ENCODE measurements around the gene ZMIZ1. TPM values are rescaled to one million over a fixed set of nuclear protein-coding genes. Genes with fewer than 3 reads are reported as not detected.

The ZMIZ1 gene
- polyA plus RNA-seq, 3 donors, result 3.3 to 64.6 (median 8.9) TPM

DNA sequence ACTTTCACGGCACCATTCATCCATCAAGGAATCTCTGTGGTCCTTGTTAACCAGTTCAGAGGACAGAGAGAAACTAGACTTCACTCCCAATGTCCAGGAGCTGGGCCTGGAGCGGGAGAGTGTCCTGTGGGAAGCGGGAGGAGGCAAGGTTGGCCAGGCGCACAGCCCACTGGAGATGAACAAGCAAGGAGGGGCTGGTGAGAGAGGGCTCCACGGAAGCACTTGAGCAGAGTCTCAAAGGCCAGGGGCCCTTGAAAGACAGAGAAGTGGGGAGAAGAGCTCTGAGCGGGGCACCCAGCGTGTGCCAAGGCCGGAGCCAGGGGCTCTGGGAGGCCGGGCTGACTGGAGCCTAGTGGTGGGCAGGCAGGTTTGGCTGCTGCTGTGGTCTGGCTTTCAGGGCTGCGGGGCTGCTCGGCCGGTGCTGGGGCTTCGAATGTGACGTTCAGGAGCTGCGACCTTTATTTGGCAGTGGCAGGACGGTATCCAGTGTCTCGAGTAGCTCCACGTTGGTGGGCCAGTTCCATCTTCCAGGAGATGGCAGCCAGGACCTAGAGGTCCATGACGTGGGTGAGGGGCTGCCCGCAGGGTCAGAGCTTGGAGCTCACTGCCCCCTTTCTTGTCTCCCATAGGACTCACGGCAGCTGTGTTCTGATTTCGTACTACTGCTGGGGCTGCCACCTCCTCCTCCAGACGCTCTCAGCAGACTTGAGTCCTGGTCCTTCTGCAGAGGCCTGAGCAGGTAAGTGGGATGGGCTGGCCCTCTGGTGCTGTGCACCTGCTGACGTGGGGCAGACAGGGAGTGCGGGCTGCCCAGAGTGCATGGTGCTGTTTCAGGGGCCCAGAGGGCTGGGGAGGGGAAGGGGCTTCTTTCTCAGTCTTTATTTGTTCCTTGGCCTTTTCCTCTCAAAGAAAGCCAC is 49.8 kb downstream of the ZMIZ1 start:
- no peak overlapping the region for H3K4me2 ChIP-seq (replicated peaks; ENCODE audit: extremely low read depth, low read length, poor library complexity, severe bottlenecking)
- WGBS (ENCODE audit: insufficient coverage), result 99% methylated on average over 24 of the region's 25 CpGs
- H3K79me2 ChIP-seq (ENCODE audit: insufficient read depth, low read length), result peaks cover 53% of the 10 kb centered on the region
- Mint-ChIP-seq H3K27ac (peak overlapping the region in 2 of 7 donors; percentile 22 to 40), H3K4me3 (no peak overlapping the region), H3K9me3 (no peaks in the 10 kb centered on the region), H3K27me3 (ENCODE audit: low read depth in 3 of 3) (peaks cover 0 to 3% (median 0%) of the 10 kb centered on the region in 3 donors), H3K36me3 (peaks cover 51 to 61% of the 10 kb centered on the region in 2 donors), H3K4me1 (peaks cover 34% of the 10 kb centered on the region)
- DNase-seq, result no peak
- intact Hi-C loops (cut with micrococcal nuclease), result no loop called here
- H3K36me3 ChIP-seq (replicated peaks in 1 of 2; ENCODE audit: control insufficient read depth in 1 of 2, insufficient read depth in 2 of 2, low read length in 2 of 2), result peaks cover 37 to 59% of the 10 kb centered on the region in 2 donors
- H2AFZ ChIP-seq (ENCODE audit: insufficient read depth, low read depth, low read length, poor library complexity, severe bottlenecking), result no peak overlapping the region
- no peaks in the 10 kb centered on the region for H3K9me3 ChIP-seq (replicated peaks in 1 of 2; ENCODE audit: control insufficient read depth in 1 of 2, insufficient read depth in 1 of 2, low read length in 2 of 2)
- H3K4me3 ChIP-seq (replicated peaks in 1 of 3; ENCODE audit: low read depth in 2 of 3, low read length in 3 of 3), result no peak overlapping the region
- TF ChIP-seq, protein P1, sequence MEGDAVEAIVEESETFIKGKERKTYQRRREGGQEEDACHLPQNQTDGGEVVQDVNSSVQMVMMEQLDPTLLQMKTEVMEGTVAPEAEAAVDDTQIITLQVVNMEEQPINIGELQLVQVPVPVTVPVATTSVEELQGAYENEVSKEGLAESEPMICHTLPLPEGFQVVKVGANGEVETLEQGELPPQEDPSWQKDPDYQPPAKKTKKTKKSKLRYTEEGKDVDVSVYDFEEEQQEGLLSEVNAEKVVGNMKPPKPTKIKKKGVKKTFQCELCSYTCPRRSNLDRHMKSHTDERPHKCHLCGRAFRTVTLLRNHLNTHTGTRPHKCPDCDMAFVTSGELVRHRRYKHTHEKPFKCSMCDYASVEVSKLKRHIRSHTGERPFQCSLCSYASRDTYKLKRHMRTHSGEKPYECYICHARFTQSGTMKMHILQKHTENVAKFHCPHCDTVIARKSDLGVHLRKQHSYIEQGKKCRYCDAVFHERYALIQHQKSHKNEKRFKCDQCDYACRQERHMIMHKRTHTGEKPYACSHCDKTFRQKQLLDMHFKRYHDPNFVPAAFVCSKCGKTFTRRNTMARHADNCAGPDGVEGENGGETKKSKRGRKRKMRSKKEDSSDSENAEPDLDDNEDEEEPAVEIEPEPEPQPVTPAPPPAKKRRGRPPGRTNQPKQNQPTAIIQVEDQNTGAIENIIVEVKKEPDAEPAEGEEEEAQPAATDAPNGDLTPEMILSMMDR (IDR thresholded peaks at IDR 0.05), result no peak
- H3K27ac ChIP-seq (ENCODE audit: low read depth in 1 of 2, low read length in 2 of 2), result no peak overlapping the region
- peaks cover 100% of the 10 kb centered on the region for H4K20me1 ChIP-seq (ENCODE audit: insufficient read depth, low read length)
- H3K9ac ChIP-seq (ENCODE audit: insufficient read depth, low read length, poor library complexity, severe bottlenecking), result no peak overlapping the region
- peaks cover 15 to 18% of the 10 kb centered on the region in 2 donors for H3K4me1 ChIP-seq (ENCODE audit: control insufficient read depth in 1 of 2, insufficient read depth in 2 of 2, low read length in 2 of 2)
- no peaks in the 10 kb centered on the region for H3K27me3 ChIP-seq (ENCODE audit: control insufficient read depth in 2 of 2, insufficient read depth in 2 of 2, low read length in 2 of 2)

DNA sequence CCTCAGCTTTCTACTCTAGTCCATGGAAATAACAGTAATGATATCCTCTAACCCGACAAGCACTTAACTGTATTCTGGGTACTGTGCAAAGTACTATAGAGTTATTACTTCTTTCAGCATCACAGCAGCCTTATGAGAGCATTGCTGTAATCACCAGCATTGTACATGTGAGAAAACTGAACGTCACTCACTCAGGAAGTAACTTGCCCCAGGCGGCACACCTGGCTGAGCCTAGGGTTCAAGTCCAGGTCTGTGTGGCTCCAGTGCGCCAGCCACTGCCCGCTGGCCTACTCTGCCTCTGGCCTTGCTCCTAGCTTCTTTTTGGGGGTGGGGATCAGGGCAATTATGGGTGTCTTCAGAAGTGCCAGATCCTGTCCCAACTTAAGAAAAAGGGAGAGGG is 50.5 kb downstream of the ZMIZ1 start:
- H3K4me1 ChIP-seq (ENCODE audit: control insufficient read depth in 1 of 2, insufficient read depth in 2 of 2, low read length in 2 of 2), result peaks cover 15 to 18% of the 10 kb centered on the region in 2 donors
- peaks cover 45% of the 10 kb centered on the region for H3K79me2 ChIP-seq (ENCODE audit: insufficient read depth, low read length)
- H3K4me3 ChIP-seq (replicated peaks in 1 of 3; ENCODE audit: low read depth in 2 of 3, low read length in 3 of 3), result no peak overlapping the region
- H4K20me1 ChIP-seq (ENCODE audit: insufficient read depth, low read length), result peaks cover 100% of the 10 kb centered on the region
- H3K9ac ChIP-seq (ENCODE audit: insufficient read depth, low read length, poor library complexity, severe bottlenecking), result no peak overlapping the region
- no peaks in the 10 kb centered on the region for H3K27me3 ChIP-seq (ENCODE audit: control insufficient read depth in 2 of 2, insufficient read depth in 2 of 2, low read length in 2 of 2)
- H3K36me3 ChIP-seq (replicated peaks in 1 of 2; ENCODE audit: control insufficient read depth in 1 of 2, insufficient read depth in 2 of 2, low read length in 2 of 2), result peaks cover 44 to 66% of the 10 kb centered on the region in 2 donors
- H3K27me3 Mint-ChIP-seq (ENCODE audit: low read depth in 3 of 3), result peaks cover 0 to 3% (median 0%) of the 10 kb centered on the region in 3 donors
- no peak overlapping the region for H3K4me2 ChIP-seq (replicated peaks; ENCODE audit: extremely low read depth, low read length, poor library complexity, severe bottlenecking)
- H3K4me1 Mint-ChIP-seq, result peaks cover 26% of the 10 kb centered on the region
- no peaks in the 10 kb centered on the region for H3K9me3 Mint-ChIP-seq
- 76% methylated on average over 4 of the region's 5 CpGs for WGBS (ENCODE audit: insufficient coverage)
- TF ChIP-seq, protein P1 (IDR thresholded peaks at IDR 0.05), result no peak
- intact Hi-C loops (cut with micrococcal nuclease), result no loop called here
- peaks cover 55 to 68% of the 10 kb centered on the region in 2 donors for H3K36me3 Mint-ChIP-seq
- no peak overlapping the region for H2AFZ ChIP-seq (ENCODE audit: insufficient read depth, low read depth, low read length, poor library complexity, severe bottlenecking)
- no peak overlapping the region for H3K27ac ChIP-seq (ENCODE audit: low read depth in 1 of 2, low read length in 2 of 2)
- DNase-seq, result no peak
- H3K9me3 ChIP-seq (replicated peaks in 1 of 2; ENCODE audit: control insufficient read depth in 1 of 2, insufficient read depth in 1 of 2, low read length in 2 of 2), result no peaks in the 10 kb centered on the region
- H3K27ac Mint-ChIP-seq, result no peak overlapping the region
- H3K4me3 Mint-ChIP-seq, result no peak overlapping the region
